HepG2 (cell line): ENCODE results near the gene TP53TG5. TPM values are rescaled to one million over a fixed set of nuclear protein-coding genes. Genes with fewer than 3 reads are reported as not detected.

Experiments used
- ARHGAP35 ChIP-seq: sonication (generic); formaldehyde crosslinking; IDR thresholded peaks from 2 replicates; pipeline ENCODE4 v1.9.0; 2022; ENCODE audit warnings: mild to moderate bottlenecking, inconsistent platforms, moderate library complexity, missing genetic modification reagents, borderline replicate concordance
- ATF7-NPFF ChIP-seq: sonication (generic); formaldehyde crosslinking; IDR thresholded peaks from 2 replicates; pipeline ENCODE4 v1.8.1; 2023; ENCODE audit warnings: mild to moderate bottlenecking, low read depth, missing genetic modification reagents, moderate library complexity
- CCAR2 ChIP-seq: fragments of 200-400 bp; formaldehyde crosslinking; optimal IDR thresholded peaks from 2 replicates; pipeline ENCODE3; 2018; ENCODE audit warnings: low read depth, mild to moderate bottlenecking, low read length, moderate library complexity
- FOXO1 ChIP-seq: sonication (generic); formaldehyde crosslinking; IDR thresholded peaks from 2 replicates; pipeline ENCODE4 v1.4.0; 2020; ENCODE audit warnings: missing genetic modification reagents
- GATA4 ChIP-seq: sonication (generic); IDR thresholded peaks from 2 replicates; pipeline ENCODE4 v1.6.1; 2016; ENCODE audit warnings: antibody characterized with exemption, low read depth, borderline replicate concordance
- HCFC1 ChIP-seq: fragments of 150-350 bp; IDR thresholded peaks from 2 replicates; pipeline ENCODE4 v1.6.1; 2014; ENCODE audit warnings: low read depth, low read length
- HDAC6 ChIP-seq: fragments of 200-600 bp; sonication (generic); IDR thresholded peaks from 2 replicates; pipeline ENCODE4 v1.7.0; 2017; ENCODE audit warnings: mild to moderate bottlenecking, antibody characterized with exemption, low read length, low read depth
- HOXA9 ChIP-seq: sonication (generic); formaldehyde crosslinking; IDR thresholded peaks from 2 replicates; pipeline ENCODE4 v1.8.1; 2022; ENCODE audit warnings: missing genetic modification reagents, mild to moderate bottlenecking, moderate library complexity, borderline replicate concordance
- MNT ChIP-seq: fragments of 450-650 bp; IDR thresholded peaks from 2 replicates; pipeline ENCODE4 v1.6.1; 2016
- NR2C2 ChIP-seq: sonication (generic); formaldehyde crosslinking; IDR thresholded peaks from 2 replicates; pipeline ENCODE4 v1.4.0; 2020; ENCODE audit warnings: missing genetic modification reagents, mild to moderate bottlenecking, moderate library complexity, borderline replicate concordance
- NR2F1 ChIP-seq, 2 experiments: fragments of 450-650 bp in 1 of 2; formaldehyde crosslinking in 1 of 2; IDR thresholded peaks; 2 replicates each; pipeline versions ENCODE4 v1.5.0 to v1.6.1; 2016 to 2020; ENCODE audit warnings: mild to moderate bottlenecking in 1 of 2, missing compliant biosample characterization in 1 of 2, missing genetic modification reagents in 1 of 2, moderate library complexity in 1 of 2
- PITX1 ChIP-seq: sonication (generic); formaldehyde crosslinking; IDR thresholded peaks from 2 replicates; pipeline ENCODE4 v1.5.1; 2020; ENCODE audit warnings: mild to moderate bottlenecking, missing genetic modification reagents
- RBAK ChIP-seq: sonication (generic); formaldehyde crosslinking; IDR thresholded peaks from 2 replicates; pipeline ENCODE4 v1.5.1; 2020; ENCODE audit warnings: mild to moderate bottlenecking, missing genetic modification reagents
- RCOR2 ChIP-seq: IDR thresholded peaks from 2 replicates; pipeline ENCODE4 v1.6.1; 2016; ENCODE audit warnings: missing biosample characterization, missing genetic modification reagents
- ZNF263 ChIP-seq: sonication (generic); formaldehyde crosslinking; IDR thresholded peaks from 2 replicates; pipeline ENCODE4 v1.4.0; 2020; ENCODE audit warnings: missing genetic modification reagents
- ZNF33A ChIP-seq: sonication (generic); formaldehyde crosslinking; IDR thresholded peaks from 2 replicates; pipeline ENCODE4 v1.5.1; 2020; ENCODE audit warnings: missing genetic modification reagents, mild to moderate bottlenecking, moderate library complexity, borderline replicate concordance
- ZNF451 ChIP-seq: sonication (generic); formaldehyde crosslinking; IDR thresholded peaks from 2 replicates; pipeline ENCODE4 v1.5.0; 2020; ENCODE audit warnings: mild to moderate bottlenecking, missing genetic modification reagents
- ZNF670 ChIP-seq: sonication (generic); formaldehyde crosslinking; IDR thresholded peaks from 2 replicates; pipeline ENCODE4 v1.8.0; 2022; ENCODE audit warnings: mild to moderate bottlenecking, missing genetic modification reagents, borderline replicate concordance
- polyA plus RNA-seq, 8 experiments: library from polyadenylated mRNA; depleted of rRNA in 3 of 8; stranded (reverse) in 7 of 8; unstranded in 1 of 8; fragments of >200 nt; fragmentation: Illumina TruSeq in 4 of 8; extraction: Trizol in 4 of 8; gene quantifications; 2 replicates each; pipeline versions ENCODE4 v1.2.1 to v1.2.3, GENCODE V29; 2011 to 2016; ENCODE audit warnings: low read depth in 4 of 8, missing spikeins in 1 of 8, mixed read lengths in 1 of 8; ENCODE audit not compliant: insufficient read depth in 1 of 8
- total RNA-seq, 5 experiments: library from RNA; depleted of rRNA; stranded (reverse); fragments of >200 nt; fragmentation: Illumina TruSeq; extraction: Trizol; gene quantifications; 2 replicates each; pipeline ENCODE4 v1.2.3, GENCODE V29; 2016; ENCODE audit warnings: low read depth in 1 of 5
- TF ChIP-seq, protein P1 (sequence below): sonication (generic); formaldehyde crosslinking; IDR thresholded peaks from 2 replicates; pipeline ENCODE4 v1.5.0; 2020; ENCODE audit warnings: mild to moderate bottlenecking, low read depth, missing genetic modification reagents, borderline replicate concordance
- TF ChIP-seq, protein P2 (sequence below): sonication (generic); formaldehyde crosslinking; IDR thresholded peaks from 2 replicates; pipeline ENCODE4 v1.4.0; 2020; ENCODE audit warnings: missing genetic modification reagents
- TF ChIP-seq, protein P3 (sequence below): sonication (generic); formaldehyde crosslinking; IDR thresholded peaks from 2 replicates; pipeline ENCODE4 v1.4.0; 2020; ENCODE audit warnings: missing genetic modification reagents

TP53TG5 gene
- total and polyA plus RNA-seq, 2 of the 13 experiments (the other 11 are each of a cell fraction or from before 2014, with no cell fraction given) = 0.11 TPM; not detected in 1

- TF ChIP-seq, protein P1, sequence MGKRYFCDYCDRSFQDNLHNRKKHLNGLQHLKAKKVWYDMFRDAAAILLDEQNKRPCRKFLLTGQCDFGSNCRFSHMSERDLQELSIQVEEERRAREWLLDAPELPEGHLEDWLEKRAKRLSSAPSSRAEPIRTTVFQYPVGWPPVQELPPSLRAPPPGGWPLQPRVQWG = no peak
- peak; percentile 52; the same call in 1 of the 2 replicates for TF ChIP-seq ZNF670 (CRISPR knock-in tag)
- no peak for TF ChIP-seq HDAC6
- TF ChIP-seq ARHGAP35 (CRISPR knock-in tag) = peak; percentile 94; the same call in 1 of the 2 replicates
- no peak for TF ChIP-seq ZNF451 (CRISPR knock-in tag)
- peak; percentile 93 for TF ChIP-seq PITX1
- TF ChIP-seq RCOR2 = peak; percentile 12; the same call in 1 of the 2 replicates
- TF ChIP-seq NR2F1 (CRISPR knock-in tag; IDR thresholded peaks at IDR 0.05) = no peak; a peak in 2 of 4 replicates
- peak; percentile 99 for TF ChIP-seq NR2C2 (CRISPR knock-in tag)
- TF ChIP-seq ZNF263 (CRISPR knock-in tag) = peak; percentile 86
- peak; percentile 69; the same call in 1 of the 2 replicates for TF ChIP-seq RBAK (CRISPR knock-in tag)
- peak; percentile 77 for TF ChIP-seq ATF7-NPFF (CRISPR knock-in tag)
- 0 out of 2 replicates have a peak, but pooled peaks have one; percentile 29 for TF ChIP-seq HOXA9
- peak; percentile 69 for TF ChIP-seq FOXO1 (CRISPR knock-in tag)
- TF ChIP-seq, protein P2, sequence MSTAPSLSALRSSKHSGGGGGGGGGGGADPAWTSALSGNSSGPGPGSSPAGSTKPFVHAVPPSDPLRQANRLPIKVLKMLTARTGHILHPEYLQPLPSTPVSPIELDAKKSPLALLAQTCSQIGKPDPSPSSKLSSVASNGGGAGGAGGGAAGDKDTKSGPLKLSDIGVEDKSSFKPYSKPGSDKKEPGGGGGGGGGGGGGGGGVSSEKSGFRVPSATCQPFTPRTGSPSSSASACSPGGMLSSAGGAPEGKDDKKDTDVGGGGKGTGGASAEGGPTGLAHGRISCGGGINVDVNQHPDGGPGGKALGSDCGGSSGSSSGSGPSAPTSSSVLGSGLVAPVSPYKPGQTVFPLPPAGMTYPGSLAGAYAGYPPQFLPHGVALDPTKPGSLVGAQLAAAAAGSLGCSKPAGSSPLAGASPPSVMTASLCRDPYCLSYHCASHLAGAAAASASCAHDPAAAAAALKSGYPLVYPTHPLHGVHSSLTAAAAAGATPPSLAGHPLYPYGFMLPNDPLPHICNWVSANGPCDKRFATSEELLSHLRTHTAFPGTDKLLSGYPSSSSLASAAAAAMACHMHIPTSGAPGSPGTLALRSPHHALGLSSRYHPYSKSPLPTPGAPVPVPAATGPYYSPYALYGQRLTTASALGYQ (CRISPR knock-in tag) = peak; percentile 43; the same call in 1 of the 2 replicates
- TF ChIP-seq, protein P3, sequence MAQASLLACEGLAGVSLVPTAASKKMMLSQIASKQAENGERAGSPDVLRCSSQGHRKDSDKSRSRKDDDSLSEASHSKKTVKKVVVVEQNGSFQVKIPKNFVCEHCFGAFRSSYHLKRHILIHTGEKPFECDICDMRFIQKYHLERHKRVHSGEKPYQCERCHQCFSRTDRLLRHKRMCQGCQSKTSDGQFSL (CRISPR knock-in tag) = peak; percentile 76; the same call in 1 of the 2 replicates
- peak; percentile 71; the same call in 1 of the 2 replicates for TF ChIP-seq HCFC1
- TF ChIP-seq MNT = peak; percentile 76
- TF ChIP-seq CCAR2 = peak; percentile 29
- TF ChIP-seq GATA4 = peak; percentile 53; the same call in 1 of the 2 replicates
- TF ChIP-seq ZNF33A (CRISPR knock-in tag) = peak; percentile 27; the same call in 1 of the 2 replicates
These were observed 15.1 kb downstream of the TP53TG5 start, which contains the start of gene SYS1 (continued) for GRCh38 chr20:45362804-45363610.
